OCI-LY1 (cell line): Measurements from ENCODE around the gene C9orf43.

ENCODE experiments used
- H2AFZ ChIP-seq: fragments of 200-600 bp; sonication (generic), shearing (Covaris generic); 2 replicates; pipeline ENCODE4 v1.6.0; 2014; ENCODE audit warnings: antibody characterized with exemption, mild to moderate bottlenecking, low read length
- H3F3A ChIP-seq: fragments of 200-600 bp; sonication (generic), shearing (Covaris generic); 2 replicates; pipeline ENCODE4 v1.6.0; 2014; ENCODE audit warnings: mild to moderate bottlenecking, antibody characterized with exemption, low read length, moderate library complexity; ENCODE audit not compliant: insufficient read depth
- H3K27ac ChIP-seq: fragments of 200-600 bp; sonication (generic); 2 replicates; pipeline ENCODE4 v1.5.1; 2014; ENCODE audit warnings: low read length, mixed run types, mild to moderate bottlenecking, low read depth; ENCODE audit not compliant: poor library complexity, severe bottlenecking
- H3K27me3 ChIP-seq: fragments of 200-600 bp; sonication (generic); 2 replicates; pipeline ENCODE4 v1.6.0; 2014; ENCODE audit warnings: antibody characterized with exemption, mild to moderate bottlenecking, low read length, moderate library complexity; ENCODE audit not compliant: insufficient read depth
- H3K36me3 ChIP-seq: fragments of 200-600 bp; sonication (generic); 2 replicates; pipeline ENCODE4 v1.6.1; 2014; ENCODE audit warnings: mild to moderate bottlenecking, antibody characterized with exemption, low read length, moderate library complexity, mixed read lengths; ENCODE audit not compliant: insufficient read depth
- H3K4me1 ChIP-seq: fragments of 200-600 bp; sonication (generic); 2 replicates; pipeline ENCODE4 v1.5.1; 2014; ENCODE audit warnings: mild to moderate bottlenecking, low read length, moderate library complexity; ENCODE audit not compliant: insufficient read depth, severe bottlenecking
- H3K4me2 ChIP-seq: fragments of 200-600 bp; sonication (generic), shearing (Covaris generic); 2 replicates; pipeline ENCODE4 v1.6.1; 2014; ENCODE audit warnings: low read length
- H3K4me3 ChIP-seq: fragments of 200-600 bp; sonication (generic); 2 replicates; pipeline ENCODE4 v1.5.1; 2014; ENCODE audit warnings: low read length, low read depth, mild to moderate bottlenecking, mixed read lengths; ENCODE audit not compliant: poor library complexity, severe bottlenecking
- H3K79me2 ChIP-seq: fragments of 200-600 bp; shearing (Covaris generic); 2 replicates; pipeline ENCODE4 v1.6.1; 2016; ENCODE audit warnings: mixed run types, low read length, mixed read lengths; ENCODE audit not compliant: insufficient read depth
- H3K9ac ChIP-seq: fragments of 200-600 bp; sonication (generic), shearing (Covaris generic); 2 replicates; pipeline ENCODE4 v1.6.1; 2014; ENCODE audit warnings: mild to moderate bottlenecking, low read length, mixed read lengths
- H3K9me2 ChIP-seq: fragments of 200-600 bp; sonication (generic), shearing (Covaris generic); 2 replicates; pipeline ENCODE4 v1.6.1; 2014; ENCODE audit warnings: low read depth, mild to moderate bottlenecking, low read length, mixed read lengths
- H3K9me3 ChIP-seq: fragments of 200-600 bp; shearing (Covaris generic); 2 replicates; pipeline ENCODE4 v1.6.1; 2014; ENCODE audit warnings: low read length, mixed read lengths
- H4K20me1 ChIP-seq: fragments of 200-600 bp; sonication (generic), shearing (Covaris generic); 2 replicates; pipeline ENCODE4 v1.6.0; 2016; ENCODE audit warnings: mild to moderate bottlenecking, low read length; ENCODE audit not compliant: insufficient read depth
- EZH2 ChIP-seq: fragments of 200-600 bp; sonication (generic), shearing (Covaris generic); IDR thresholded peaks from 2 replicates; pipeline ENCODE4 v1.8.0; 2017; ENCODE audit warnings: borderline replicate concordance, mixed run types, mild to moderate bottlenecking, antibody characterized with exemption, low read length, moderate library complexity, mixed read lengths
- TF ChIP-seq, protein P1 (sequence below): fragments of 200-600 bp; sonication (generic), shearing (Covaris generic); IDR thresholded peaks from 2 replicates; pipeline ENCODE4 v1.5.1; 2017; ENCODE audit warnings: mild to moderate bottlenecking, antibody characterized with exemption, low read length, moderate library complexity, mixed read lengths

C9orf43 gene

DNA sequence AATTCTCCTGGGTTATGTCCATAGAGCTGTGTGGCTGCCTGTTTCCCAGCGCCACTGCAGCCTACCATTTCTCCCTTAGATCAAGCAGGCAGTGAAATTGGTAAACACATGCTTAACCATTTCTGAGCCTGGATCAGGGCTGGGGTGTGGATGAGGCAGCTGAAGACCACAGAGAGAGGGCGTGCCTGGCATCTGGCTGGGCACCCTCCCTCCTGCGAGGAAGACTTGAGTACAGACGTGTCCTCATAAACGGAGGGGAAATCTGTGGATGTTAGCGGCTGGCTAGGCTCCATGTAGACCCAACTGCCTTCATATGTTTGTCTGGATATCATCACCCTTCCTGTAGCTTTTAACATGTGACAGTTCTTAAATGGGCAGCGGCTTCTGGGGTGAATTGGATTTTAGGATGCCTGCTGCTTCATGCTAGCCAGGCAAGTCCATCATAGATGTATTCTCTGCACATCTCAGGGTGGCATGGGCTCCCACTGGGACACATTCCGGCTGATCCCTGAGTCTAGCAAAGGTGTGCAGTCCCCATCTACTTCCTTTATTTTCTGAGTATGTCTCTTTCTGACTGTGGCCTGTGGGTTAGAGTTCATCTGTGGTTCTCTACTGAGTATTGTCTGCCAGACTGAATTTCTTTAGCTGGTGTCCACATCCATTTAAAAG lies 63.9 kb downstream of the C9orf43 start:
- Histone ChIP-seq H3K79me2 (no peaks in the 10 kb centered on the region), H3K27me3 (peaks cover 6% of the 10 kb centered on the region; the same call in 1 of the 2 replicates)

GRCh38 chr9:113475031-113475430 lies 64.5 kb downstream of the C9orf43 start:
- no peak for TF ChIP-seq EZH2
- TF ChIP-seq, protein P1, sequence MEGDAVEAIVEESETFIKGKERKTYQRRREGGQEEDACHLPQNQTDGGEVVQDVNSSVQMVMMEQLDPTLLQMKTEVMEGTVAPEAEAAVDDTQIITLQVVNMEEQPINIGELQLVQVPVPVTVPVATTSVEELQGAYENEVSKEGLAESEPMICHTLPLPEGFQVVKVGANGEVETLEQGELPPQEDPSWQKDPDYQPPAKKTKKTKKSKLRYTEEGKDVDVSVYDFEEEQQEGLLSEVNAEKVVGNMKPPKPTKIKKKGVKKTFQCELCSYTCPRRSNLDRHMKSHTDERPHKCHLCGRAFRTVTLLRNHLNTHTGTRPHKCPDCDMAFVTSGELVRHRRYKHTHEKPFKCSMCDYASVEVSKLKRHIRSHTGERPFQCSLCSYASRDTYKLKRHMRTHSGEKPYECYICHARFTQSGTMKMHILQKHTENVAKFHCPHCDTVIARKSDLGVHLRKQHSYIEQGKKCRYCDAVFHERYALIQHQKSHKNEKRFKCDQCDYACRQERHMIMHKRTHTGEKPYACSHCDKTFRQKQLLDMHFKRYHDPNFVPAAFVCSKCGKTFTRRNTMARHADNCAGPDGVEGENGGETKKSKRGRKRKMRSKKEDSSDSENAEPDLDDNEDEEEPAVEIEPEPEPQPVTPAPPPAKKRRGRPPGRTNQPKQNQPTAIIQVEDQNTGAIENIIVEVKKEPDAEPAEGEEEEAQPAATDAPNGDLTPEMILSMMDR: no peak
- H4K20me1 ChIP-seq: no peaks in the 10 kb centered on the region
- H3K4me1 ChIP-seq: no peaks in the 10 kb centered on the region
- no peak overlapping the region for H3K9ac ChIP-seq
- peaks cover 6% of the 10 kb centered on the region; the same call in 1 of the 2 replicates for H3K27me3 ChIP-seq
- no peaks in the 10 kb centered on the region for H3K9me3 ChIP-seq
- no peaks in the 10 kb centered on the region for H3K79me2 ChIP-seq
- no peaks in the 10 kb centered on the region for H3K9me2 ChIP-seq
- H2AFZ ChIP-seq: no peak overlapping the region
- H3K4me2 ChIP-seq: no peak overlapping the region
- H3K36me3 ChIP-seq: no peaks in the 10 kb centered on the region
- H3K4me3 ChIP-seq: no peak overlapping the region
- H3F3A ChIP-seq: no peaks in the 10 kb centered on the region
- H3K27ac ChIP-seq: no peak overlapping the region

More for the DNA sequence above, 63.9 kb downstream of the C9orf43 start:
- no peaks in the 10 kb centered on the region for H3F3A ChIP-seq
- no peak overlapping the region for H3K4me3 ChIP-seq
- no peaks in the 10 kb centered on the region for H3K9me2 ChIP-seq
- no peak overlapping the region for H3K27ac ChIP-seq
- no peaks in the 10 kb centered on the region for H4K20me1 ChIP-seq
- no peak overlapping the region for H3K9ac ChIP-seq
- H3K9me3 ChIP-seq: no peaks in the 10 kb centered on the region
- no peaks in the 10 kb centered on the region for H3K36me3 ChIP-seq
- H3K4me2 ChIP-seq: no peak overlapping the region
- no peak overlapping the region for H2AFZ ChIP-seq
- TF ChIP-seq, protein P1: no peak
- TF ChIP-seq EZH2: no peak
- no peaks in the 10 kb centered on the region for H3K4me1 ChIP-seq

DNA sequence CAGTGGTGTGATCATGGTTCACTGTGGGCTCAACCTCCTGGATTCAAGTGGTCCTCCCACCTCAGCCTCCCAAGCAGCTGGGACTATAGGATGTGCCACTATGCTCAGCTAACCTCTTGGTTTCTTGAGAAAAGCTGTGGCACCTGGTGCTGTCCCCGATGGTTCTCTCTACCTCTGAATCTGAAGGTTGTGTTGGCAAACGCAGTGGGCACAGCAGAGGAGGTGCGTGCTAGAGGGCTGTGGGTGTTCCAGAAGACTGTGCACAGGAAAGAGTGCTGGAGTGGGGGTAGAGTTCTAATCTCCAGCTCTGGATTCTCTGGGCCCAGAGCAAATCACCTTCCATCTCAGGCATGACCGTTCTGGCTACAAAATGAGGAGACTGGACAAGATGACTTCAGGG lies 65.4 kb downstream of the C9orf43 start:
- Histone ChIP-seq H3K27me3 (peaks cover 6% of the 10 kb centered on the region; the same call in 1 of the 2 replicates), H3K9ac (no peak overlapping the region), H3K79me2 (no peaks in the 10 kb centered on the region), H3K36me3 (no peaks in the 10 kb centered on the region), H3K4me3 (no peak overlapping the region), H3K4me1 (no peaks in the 10 kb centered on the region), H3F3A (no peaks in the 10 kb centered on the region), H2AFZ (no peak overlapping the region), H3K4me2 (no peak overlapping the region), H4K20me1 (no peaks in the 10 kb centered on the region), H3K9me2 (no peaks in the 10 kb centered on the region), H3K27ac (no peak overlapping the region), H3K9me3 (no peaks in the 10 kb centered on the region)
- TF ChIP-seq, protein P1: no peak
- TF ChIP-seq EZH2: no peak
